GM15510 (cell line): ENCODE data around the gene RAPGEF1.

Experiments used
- POLR2A ChIP-seq: IDR thresholded peaks from 3 replicates; pipeline ENCODE4 v1.6.1; 2011; ENCODE audit warnings: borderline replicate concordance; ENCODE audit not compliant: insufficient read length; ENCODE audit errors: extremely low read depth

Gene RAPGEF1

DNA sequence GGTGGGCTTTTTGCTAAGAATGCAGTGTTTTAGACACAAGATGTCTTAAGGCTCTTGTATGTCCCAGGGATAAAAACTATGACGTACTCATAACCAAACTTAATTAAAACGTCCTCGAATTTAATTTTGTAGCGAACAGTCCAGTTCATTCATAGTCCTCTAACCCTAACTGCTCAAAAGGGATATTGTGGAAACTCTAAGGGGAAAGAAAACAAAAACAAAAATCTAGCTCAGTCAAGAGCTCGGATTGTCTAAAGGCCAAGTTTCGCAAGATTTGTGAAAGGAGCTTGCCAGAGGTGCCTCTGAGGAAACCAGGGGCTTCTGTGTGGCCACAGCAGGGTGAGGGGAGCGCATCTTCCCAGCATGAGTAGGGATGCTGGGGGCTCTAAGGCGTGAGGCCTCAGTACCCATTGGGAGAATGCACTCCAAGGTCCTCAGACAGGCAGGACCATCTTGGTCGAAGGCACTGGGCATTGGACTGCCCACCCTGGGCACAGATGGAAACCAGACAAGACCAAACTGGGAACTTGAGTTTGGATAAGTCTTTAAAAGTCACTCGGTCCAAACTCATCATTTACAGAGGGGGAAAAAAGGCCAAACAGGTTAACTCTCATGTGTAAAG lies 122.8 kb downstream of the RAPGEF1 start:
- TF ChIP-seq POLR2A, result no peak

DNA sequence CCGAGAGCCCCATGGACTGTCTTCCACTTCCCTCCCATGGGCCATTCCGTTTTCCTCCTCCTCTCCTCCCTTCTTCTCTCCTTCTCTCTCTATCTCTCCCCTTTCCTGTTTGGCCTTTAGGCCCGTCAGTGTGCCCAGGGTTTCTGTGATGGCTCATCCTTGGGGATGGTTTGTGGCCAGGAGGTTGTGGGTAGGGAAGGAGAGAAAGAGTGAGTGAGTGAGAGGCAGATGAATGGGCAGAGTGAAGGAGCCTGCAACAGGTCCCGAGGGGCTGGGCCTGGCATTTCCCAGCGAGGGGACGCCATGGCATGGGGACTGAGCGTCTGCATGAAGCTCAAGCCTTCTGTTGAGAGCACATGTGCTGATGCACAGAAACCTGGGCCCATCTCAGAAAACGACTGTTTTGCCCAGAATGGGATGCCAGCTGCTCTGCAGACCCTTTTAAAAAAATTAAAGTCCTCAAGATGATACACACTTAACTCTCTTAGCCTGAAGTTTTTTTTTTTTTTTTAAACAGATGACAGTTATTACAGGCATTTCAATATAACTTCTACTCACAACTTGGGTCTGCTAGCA lies 125.4 kb downstream of the RAPGEF1 start:
- no peak for TF ChIP-seq POLR2A

DNA sequence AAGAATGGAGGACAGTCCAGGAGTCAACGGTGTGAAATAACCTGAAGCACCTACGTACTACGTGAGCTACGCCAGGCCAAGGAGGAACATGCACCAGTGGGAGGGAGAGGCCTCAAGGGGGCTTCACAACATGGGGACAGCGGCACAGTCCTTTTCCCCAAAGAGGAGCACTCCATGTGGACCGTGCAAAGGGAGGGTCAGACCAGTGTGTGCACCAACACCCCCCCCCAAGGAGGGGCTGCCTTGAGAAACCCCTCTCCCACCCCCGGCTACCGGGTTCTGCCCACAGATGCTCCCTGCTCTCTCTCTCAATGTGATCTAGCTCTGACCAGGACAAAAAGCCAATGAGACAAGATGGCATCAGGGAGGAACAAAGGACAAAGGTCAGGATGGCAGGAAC lies 126.0 kb downstream of the RAPGEF1 start:
- TF ChIP-seq POLR2A, result no peak

DNA sequence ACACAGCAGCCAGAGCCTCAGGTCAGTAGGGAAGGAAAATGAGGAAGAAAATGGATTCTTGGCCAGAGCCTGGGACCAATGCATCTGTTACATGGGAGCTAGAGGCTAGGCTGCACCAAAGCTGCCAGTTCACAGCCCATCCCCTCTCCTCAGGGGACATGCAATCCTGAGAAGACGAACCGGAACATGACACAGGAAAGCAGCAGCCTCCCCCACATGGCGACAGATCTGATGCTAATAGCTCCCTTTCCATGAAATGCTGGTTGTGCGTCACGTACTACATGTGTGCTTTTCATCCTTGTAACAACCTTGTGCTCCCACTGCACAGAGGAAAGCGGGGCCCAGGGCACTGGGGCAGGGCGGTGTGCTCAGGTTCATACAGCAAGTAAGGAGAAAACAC lies 127.0 kb downstream of the RAPGEF1 start:
- TF ChIP-seq POLR2A, result no peak

DNA sequence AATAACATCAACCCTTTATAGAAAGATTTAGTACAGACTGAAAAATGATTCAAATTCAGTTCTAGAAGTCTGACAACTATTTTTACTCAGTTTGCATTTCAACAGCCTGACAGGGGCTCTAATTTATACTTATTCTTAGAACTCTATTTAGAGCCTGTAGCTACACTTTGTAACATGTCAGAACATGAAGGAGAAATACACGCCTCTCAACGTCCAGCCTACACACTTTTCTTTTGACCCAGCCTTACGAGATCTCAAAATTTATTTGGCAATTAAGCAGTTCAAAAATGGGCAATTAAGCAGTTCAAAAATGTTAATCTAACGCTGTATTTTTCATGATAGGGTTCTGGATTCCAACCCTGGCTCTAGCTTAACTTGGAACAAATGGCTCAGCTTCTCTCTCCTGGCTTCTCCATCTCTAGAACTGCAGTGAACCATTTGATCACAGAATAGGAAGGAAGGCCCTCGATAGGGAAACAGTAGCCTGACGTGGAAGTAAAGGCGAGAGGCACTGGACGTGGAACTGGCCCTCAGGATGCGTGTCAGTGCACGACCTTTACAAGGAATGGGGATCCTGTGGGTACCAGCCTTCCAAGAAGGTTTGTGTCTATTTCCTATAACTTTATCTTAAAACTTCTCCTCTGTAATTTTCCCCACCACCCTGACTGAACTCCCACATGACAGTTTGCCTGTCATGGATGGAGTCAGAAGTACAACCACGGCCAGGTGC lies 128.1 kb downstream of the RAPGEF1 start:
- no peak for TF ChIP-seq POLR2A

DNA sequence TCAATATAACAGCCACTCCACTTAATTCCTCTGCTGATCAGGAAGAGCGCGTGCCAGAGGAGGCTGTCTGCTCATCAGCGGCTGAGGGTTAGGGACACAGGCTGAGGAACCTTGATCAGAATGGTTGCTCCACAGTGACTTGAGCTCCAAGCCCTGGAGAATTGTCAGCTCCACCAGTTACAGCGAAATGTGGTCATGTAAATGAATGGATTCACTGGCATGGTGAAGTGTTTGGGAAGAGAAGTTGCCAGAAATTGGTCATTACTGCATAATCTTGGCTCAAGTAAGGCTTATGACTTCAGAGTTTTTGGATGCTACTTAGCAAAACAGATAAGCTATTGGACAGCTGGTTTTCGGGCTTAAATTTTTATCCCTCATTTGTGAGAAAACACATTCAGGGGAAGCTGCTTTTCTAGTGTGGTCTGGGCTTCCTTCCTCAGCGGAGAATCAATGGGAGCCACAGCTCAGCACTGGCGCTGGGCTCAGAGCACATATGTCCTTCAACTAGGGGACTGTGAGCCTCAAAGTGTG lies 129.6 kb downstream of the RAPGEF1 start:
- no peak for TF ChIP-seq POLR2A

DNA sequence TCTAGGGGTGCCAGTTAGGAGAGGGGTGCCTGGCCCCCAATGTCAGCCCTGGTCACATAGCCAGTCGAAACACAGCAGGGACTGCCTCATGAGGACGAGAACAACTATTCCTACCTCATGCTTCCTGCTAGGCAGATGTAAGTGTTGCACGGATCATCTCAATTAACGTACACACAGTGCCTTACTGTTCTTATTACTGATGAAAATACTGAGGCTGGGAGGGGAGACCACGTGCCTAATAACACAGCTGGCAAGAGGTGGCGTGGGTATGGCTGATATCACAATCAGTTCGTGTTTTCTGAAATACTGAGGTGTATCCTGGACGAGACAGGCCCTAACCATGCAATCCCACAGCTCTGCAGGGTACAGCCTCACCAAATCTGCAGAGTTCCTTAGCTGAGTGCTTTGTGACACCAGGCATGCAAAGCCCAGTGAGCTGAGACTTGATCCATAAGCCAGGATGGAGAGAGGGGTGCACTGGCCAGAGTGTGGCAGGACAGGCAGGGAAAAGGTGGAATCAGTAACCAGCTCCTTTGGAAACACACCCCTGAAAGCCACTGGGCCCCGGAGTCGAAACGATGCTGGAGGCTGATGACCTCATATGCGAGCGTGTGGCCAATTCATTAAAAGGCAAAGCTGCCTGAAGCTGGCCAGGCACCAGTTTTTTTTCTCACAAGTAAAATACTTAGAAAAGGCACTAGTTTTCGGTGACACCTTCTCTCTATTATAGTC lies 130.6 kb downstream of the RAPGEF1 start:
- TF ChIP-seq POLR2A, result no peak

DNA sequence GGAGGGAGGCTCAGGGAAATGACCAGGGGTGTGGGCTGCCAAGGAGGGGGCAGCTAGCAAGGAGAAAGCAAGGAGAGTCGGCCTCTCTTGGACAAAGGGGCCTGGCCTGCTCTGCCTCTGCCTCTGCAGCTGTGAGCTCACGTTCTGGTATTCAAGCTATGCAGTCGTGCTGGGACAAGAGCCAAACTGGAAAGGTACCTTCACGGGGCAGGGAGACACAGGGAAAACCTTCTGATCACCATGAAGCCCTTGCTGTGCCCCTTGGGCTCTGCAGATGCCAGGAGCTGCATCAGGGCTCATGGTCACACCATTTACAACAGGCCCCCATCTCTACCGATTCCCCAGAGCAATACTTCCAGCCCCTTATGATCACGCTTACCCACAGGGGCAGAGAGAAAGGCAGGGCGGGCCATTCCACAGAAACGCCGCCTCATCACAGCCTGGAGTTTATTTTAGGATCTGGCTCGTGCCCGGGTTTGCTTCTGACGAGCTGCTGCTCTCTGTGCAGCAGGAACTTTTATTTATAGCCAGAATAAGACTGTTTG lies 131.3 kb downstream of the RAPGEF1 start:
- no peak for TF ChIP-seq POLR2A

DNA sequence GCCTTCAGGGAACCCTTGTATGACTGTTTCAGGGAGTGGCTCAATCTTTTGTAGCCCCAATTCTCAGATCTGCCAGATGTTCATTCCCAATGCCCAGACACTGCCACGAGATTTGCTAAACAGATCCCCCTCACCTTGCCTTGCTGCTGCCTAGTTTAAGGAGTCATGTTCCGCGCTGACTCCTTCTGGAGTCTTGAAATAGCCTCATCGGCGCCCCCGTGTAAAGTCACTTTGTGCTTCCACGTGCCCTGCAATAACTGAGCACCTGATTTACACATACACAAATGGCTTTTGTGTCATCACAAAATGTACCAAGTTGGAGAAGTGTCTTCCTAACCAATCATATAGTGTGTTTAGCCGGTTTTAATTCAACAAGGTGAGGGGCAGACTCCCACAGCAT lies 132.3 kb downstream of the RAPGEF1 start:
- no peak for TF ChIP-seq POLR2A

DNA sequence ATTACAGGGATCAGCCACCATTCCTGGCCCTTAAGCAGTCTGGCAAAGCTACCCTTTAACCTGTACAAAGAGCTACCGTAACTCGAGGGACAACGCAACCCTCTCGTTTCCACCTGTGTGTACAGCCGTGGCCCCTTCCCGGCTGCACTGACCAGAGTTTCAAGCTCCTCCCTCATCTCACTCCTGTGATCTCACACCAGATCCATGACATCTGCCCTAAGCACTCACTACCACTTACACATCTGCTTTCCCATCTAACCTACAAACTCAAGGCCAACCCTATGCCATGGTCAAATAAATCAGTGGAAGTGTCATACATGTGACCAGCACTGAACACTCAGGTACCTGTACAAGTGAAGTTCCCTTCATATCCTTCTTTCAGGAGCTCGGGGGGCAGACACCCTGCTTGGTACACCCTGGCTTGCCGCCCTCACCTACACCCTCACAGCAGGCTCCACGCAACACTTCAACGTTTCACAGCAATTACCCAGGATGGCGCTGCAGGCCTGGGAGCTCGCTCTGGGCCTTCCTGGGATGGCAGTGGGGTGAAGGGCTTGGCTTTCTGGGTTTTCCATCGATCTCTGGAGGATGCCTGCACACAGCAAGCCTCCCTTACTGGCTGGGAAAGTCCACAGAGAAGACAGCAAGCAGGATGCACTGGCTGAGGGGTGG lies 132.8 kb downstream of the RAPGEF1 start:
- TF ChIP-seq POLR2A, result no peak

DNA sequence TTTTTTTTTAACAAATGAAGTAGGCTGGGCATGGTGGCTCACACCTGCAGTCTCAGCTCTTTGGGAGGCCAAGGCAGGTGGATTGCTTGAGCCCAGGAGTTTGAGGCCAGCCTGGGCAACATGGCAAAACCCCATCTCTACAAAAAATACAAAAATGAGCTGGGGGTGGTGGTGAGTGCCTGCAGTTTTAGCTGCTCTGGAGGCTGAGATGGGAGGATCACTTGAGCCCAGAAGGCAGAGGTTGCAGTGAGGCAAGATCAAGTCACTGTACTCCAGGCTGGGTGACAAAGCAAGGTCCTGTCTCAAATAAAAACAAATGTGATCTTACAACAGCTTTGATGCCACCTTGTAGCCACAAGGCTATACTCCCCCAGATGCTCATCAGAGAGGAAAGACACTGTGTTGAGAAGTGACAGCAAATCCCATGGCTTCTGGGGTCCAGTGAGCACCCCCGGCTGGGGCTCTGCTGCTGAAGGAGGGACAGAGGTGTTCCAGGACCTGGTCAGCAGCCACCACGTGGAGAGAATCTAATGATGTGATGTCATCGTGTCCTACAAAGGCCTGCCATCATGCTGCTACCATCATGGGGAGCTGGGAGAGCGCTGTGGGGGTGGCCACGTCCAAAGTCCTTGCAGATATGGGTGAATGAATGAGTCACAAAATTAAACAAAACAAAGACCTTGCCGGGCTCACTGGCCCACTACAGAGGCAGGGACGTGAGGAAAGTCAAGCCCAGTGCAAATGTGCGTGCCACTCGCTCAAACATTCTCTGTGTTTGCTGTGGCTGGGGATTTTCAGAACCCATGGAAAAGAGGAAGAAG lies 133.9 kb downstream of the RAPGEF1 start:
- no peak for TF ChIP-seq POLR2A

DNA sequence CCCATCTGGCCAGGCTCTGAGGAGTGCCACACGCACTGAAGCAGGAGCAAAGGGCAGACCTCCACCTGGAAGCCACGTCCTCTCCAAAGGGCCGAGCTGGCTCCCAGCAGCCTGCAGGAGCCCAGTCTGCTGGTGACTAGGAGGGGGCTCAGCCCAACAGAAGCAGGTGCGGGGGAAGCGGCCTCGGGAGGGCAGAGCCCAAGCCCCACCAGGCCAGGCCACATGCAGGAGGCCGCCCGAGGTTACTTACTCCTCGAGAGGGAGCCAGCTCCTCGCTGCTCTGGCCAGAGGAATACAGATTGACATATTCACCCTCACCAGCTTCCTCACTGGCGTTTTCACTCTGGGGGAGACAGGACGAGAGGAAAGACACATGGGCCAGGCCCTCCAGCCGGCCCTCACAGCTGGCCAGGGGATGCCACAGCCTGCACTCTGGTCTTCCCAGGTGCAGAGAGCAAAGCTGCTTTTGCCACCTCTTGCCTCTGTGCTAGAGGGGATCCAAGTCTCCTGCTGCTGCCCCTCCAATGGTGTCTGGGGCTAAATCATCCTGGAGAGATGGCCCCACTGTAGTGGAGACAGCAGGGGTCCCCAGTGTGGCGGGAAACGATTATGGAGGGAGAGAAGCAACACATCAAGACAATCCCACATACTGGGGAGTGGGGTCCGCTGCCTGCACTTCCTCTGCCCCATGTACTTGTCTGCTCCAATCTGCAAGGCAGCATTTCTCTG lies 136.0 kb downstream of the RAPGEF1 start:
- no peak for TF ChIP-seq POLR2A

DNA sequence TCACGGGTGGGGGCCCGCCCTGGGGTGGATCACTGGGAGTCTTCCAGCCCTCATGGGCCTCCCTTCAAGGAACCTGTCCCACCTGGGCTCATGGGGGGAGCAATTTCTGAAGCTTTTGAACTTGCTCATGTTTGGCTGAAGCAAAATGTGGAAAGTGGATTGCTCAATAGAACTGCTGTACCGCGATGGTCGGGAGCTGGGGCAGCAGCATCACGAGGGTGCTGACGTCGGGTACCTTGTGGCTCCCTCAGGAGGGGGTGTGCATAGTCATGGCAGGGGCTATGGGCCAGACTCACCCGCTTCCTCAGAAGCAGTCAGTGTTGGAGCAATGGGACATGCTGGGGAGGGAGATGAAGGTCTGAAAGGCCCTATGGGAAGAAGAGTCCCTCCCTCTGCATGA lies 136.7 kb downstream of the RAPGEF1 start:
- no peak for TF ChIP-seq POLR2A
